Psoas muscle (tissue), 8 donors: ENCODE measurements around the gene UGGT1. TPM values are rescaled to one million over a fixed set of nuclear protein-coding genes. Genes with fewer than 3 reads are reported as not detected.

Experiments used
- ATAC-seq, 4 donors: fragments of 200-7000 bp; cut with Tn5 transposase; one replicate each; pipeline ENCODE4 v1.9.1; 2020; ENCODE audit warnings: moderate library complexity in 3 of 4, mild to moderate bottlenecking in 2 of 4
- DNase-seq, 2 donors: peaks; one replicate each; pipeline ENCODE4 v3.0.0-alpha.2; 2020
- H3K27ac ChIP-seq: fragments of 200-600 bp; one replicate; pipeline ENCODE4 v1.8.0; 2022
- H3K27me3 ChIP-seq, 3 donors: fragments of 200-600 bp in 1 of 3; one replicate each; pipeline versions ENCODE4 v1.6.1 to v1.8.0; 2013 to 2022; ENCODE audit warnings: low read length in 2 of 3, mild to moderate bottlenecking in 2 of 3, moderate library complexity in 1 of 3; ENCODE audit not compliant: insufficient read depth in 3 of 3
- H3K36me3 ChIP-seq, 2 donors: fragments of 200-600 bp in 1 of 2; one replicate each; pipeline versions ENCODE4 v1.6.1 to v1.8.0; 2013 to 2022; ENCODE audit warnings: low read depth in 1 of 2, mild to moderate bottlenecking in 1 of 2, moderate library complexity in 1 of 2; ENCODE audit not compliant: insufficient read depth in 1 of 2
- H3K4me1 ChIP-seq: fragments of 200-600 bp; one replicate; pipeline ENCODE4 v1.8.0; 2022
- H3K4me3 ChIP-seq: fragments of 200-600 bp; one replicate; pipeline ENCODE4 v1.8.0; 2022; ENCODE audit warnings: mild to moderate bottlenecking
- H3K9me3 ChIP-seq: fragments of 200-600 bp; one replicate; pipeline ENCODE4 v1.8.0; 2022
- CTCF ChIP-seq: fragments of 200-600 bp; IDR thresholded peaks from one replicate; pipeline ENCODE4 v1.8.0; 2022; ENCODE audit warnings: antibody characterized with exemption
- WGBS, 3 donors: extraction: QIAGEN DNeasy Blood & Tissue Kit; methylation state at CpG; one replicate each; pipeline versions ENCODE4 v1.1.6 to v1.1.7; 2013; 5-methylcytosine and 5-hydroxymethylcytosine counted together
- intact Hi-C, 2 donors: fragments of 100-400 bp; cut with DNase I; formaldehyde crosslinking; loops; one replicate each; pipeline versions ENCODE4 v1.11.0 to v1.14.2; 2022
- polyA plus RNA-seq, 3 donors: library from polyadenylated mRNA; stranded (reverse); fragments of 200-250 nt; gene quantifications; one replicate each; pipeline ENCODE4 v1.2.3, GENCODE V29; 2013
- total RNA-seq, 4 donors: library from RNA; stranded (reverse); fragmentation: NEBNext Ultra II Directional in 2 of 4; extraction: Animal tissue kit (Norgen Biotek cat#: 25700) in 2 of 4; gene quantifications; one replicate each; pipeline versions ENCODE4 v1.2.1 to v1.2.4, GENCODE V29; 2021 to 2023
- donor health status: healthy with polysubstance abuse.
- donor health status: DM: no; HTN: no; CAD: no; lungs with moderate emphysema.
- donor health status: Bipolar disorder and iron deficiency.
- donor health status: healthy.
- donor health status: DM: yes; HTN: yes; CAD: no.
- donor health status: DM: no; HTN: no; CAD: no.
- donor health status: DM: no; HTN: no; CAD: no.
- donor health status: DM: yes; HTN: yes; CAD: no.

The UGGT1 gene
- total and polyA plus RNA-seq, 7 donors = 11.1 to 41.7 (median 32.1) TPM

DNA sequence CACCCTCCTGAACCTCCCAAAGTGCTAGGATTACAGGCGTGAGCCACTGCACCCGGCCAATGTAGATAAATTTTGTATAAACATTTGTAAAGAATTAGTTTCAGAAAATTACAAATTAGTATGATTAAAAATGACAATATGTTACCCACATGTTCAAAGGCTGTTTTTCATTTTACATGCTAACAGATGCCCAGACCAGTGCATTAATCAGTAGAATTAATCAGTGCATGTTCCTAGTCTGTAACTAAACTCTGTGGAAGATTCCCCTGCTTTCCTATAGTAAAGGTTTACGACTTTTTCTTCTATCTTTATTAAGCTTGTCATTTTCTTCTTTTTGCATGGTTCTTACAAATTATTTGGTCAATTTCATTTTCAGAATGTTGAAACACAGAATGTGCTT lies 65.8 kb downstream of the UGGT1 start:
- H3K27me3 ChIP-seq = no peaks in the 10 kb centered on the region
- DNase-seq (no peak), ATAC-seq (no peak)
- no peak overlapping the region for H3K4me3 ChIP-seq
- no peaks in the 10 kb centered on the region for H3K9me3 ChIP-seq
- no peaks in the 10 kb centered on the region for H3K4me1 ChIP-seq
- intact Hi-C loops = no loop called here
- peaks cover 11 to 92% of the 10 kb centered on the region in 2 donors for H3K36me3 ChIP-seq
- H3K27ac ChIP-seq = no peak overlapping the region
- TF ChIP-seq CTCF = no peak
- WGBS, 3 donors = 85 to 94% (median 88%) methylated on average over 3 of the region's 3 CpGs

GRCh38 chr2:128157644-128158043 lies 66.6 kb downstream of the UGGT1 start:
- Histone ChIP-seq H3K27ac (no peak overlapping the region), H3K27me3 (no peaks in the 10 kb centered on the region), H3K36me3 (peaks cover 11 to 92% of the 10 kb centered on the region in 2 donors), H3K4me1 (no peaks in the 10 kb centered on the region), H3K4me3 (no peak overlapping the region), H3K9me3 (no peaks in the 10 kb centered on the region)
- DNase-seq (no peak), ATAC-seq (peak; percentile 57 to 78 (median 72))
- intact Hi-C loops = no loop called here
- 74 to 78% (median 75%) methylated on average over 3 of the region's 3 CpGs for WGBS, 3 donors
- no peak for TF ChIP-seq CTCF

GRCh38 chr2:128158176-128158575 lies 67.2 kb downstream of the UGGT1 start:
- DNase-seq (no peak), ATAC-seq (no peak)
- Histone ChIP-seq H3K27me3 (no peaks in the 10 kb centered on the region), H3K4me3 (no peak overlapping the region), H3K9me3 (no peaks in the 10 kb centered on the region), H3K36me3 (peaks cover 11 to 92% of the 10 kb centered on the region in 2 donors), H3K27ac (no peak overlapping the region), H3K4me1 (no peaks in the 10 kb centered on the region)
- no peak for TF ChIP-seq CTCF
- intact Hi-C loops = no loop called here
- WGBS, 3 donors = 96 to 100% (median 99%) methylated on average over 1 of the region's 1 CpG

- ATAC-seq = no peak
- TF ChIP-seq CTCF = no peak
- no peaks in the 10 kb centered on the region for H3K4me1 ChIP-seq
- intact Hi-C loops = no loop called here
- no peaks in the 10 kb centered on the region for H3K9me3 ChIP-seq
- no peaks in the 10 kb centered on the region for H3K27me3 ChIP-seq
- 84 to 90% (median 89%) methylated on average over 7 of the region's 7 CpGs for WGBS, 3 donors
- H3K36me3 ChIP-seq = peaks cover 11 to 84% of the 10 kb centered on the region in 2 donors
- no peak overlapping the region for H3K27ac ChIP-seq
- DNase-seq = no peak
- no peak overlapping the region for H3K4me3 ChIP-seq
These were observed 68.4 kb downstream of the UGGT1 start for GRCh38 chr2:128159437-128159836.

DNA sequence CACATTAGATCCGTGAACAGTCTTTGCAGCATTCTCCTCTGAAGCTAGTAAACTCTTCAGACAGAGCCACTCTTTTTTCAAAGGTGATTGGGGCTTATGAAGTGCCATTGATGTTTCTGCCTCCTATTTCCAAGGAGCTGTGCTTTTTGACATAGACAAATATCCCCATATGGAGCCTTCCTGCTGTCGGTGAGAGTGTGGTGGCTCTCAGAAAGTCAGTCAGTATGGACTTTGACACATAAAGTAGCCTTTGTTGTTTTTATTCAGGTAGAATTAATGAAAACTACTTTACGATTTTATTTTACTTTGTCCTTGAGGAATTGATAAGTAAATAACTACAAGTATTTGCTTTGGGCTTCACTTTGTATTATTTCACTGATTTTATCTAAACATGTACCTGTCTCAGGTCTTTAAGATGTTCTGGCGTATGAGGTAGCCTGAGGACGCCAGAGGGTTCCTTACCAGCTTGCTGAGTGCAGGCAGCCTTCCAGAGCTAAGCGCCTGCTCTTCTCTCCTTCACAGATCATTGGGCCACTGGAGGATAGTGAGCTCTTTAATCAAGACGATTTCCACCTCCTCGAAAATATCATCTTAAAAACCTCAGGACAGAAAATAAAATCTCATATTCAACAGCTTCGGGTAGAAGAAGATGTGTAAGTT lies 69.7 kb downstream of the UGGT1 start:
- Histone ChIP-seq H3K27me3 (no peaks in the 10 kb centered on the region), H3K27ac (no peak overlapping the region), H3K4me3 (no peak overlapping the region), H3K9me3 (no peaks in the 10 kb centered on the region), H3K36me3 (peaks cover 11 to 88% of the 10 kb centered on the region in 2 donors), H3K4me1 (no peaks in the 10 kb centered on the region)
- TF ChIP-seq CTCF = no peak
- intact Hi-C loops = no loop called here
- ATAC-seq (no peak), DNase-seq (no peak)
- 92 to 96% (median 92%) methylated on average over 9 of the region's 9 CpGs for WGBS, 3 donors
